ENCODE measurements around the gene RUFY4. TPM values are rescaled to one million over a fixed set of nuclear protein-coding genes. Genes with fewer than 3 reads are reported as not detected.

The RUFY4 gene
- total RNA-seq, 1 donor from 2014 or later: not detected

DNA sequence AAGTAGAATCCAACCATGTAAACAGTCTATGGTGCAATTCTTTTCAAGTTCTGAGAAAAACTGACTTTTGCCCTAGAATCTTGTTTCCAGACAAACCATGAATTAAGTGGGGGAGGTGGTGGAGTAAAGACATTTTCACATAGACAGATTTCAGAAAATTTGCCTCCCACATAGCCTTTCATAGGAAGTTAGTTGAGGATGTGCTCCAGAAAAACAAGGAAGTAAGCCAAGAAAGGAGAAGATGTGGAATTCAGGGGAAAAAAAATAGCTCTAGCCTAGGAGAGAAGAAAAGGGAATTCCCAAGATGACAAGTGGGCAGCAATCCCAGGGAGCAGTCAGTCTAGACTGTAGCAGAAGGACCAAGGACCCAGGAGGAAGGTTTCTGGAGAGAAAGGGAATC, 17.4 kb downstream of the RUFY4 start:
- Mint-ChIP-seq H3K36me3 (ENCODE audit: low read depth, unreplicated experiment) (peaks cover 1% of the 10 kb centered on the region), H3K27ac (ENCODE audit: unreplicated experiment) (no peak overlapping the region), H3K4me3 (ENCODE audit: unreplicated experiment) (no peak overlapping the region), H3K4me1 (ENCODE audit: low read depth, unreplicated experiment) (peaks cover 9% of the 10 kb centered on the region), H3K9me3 (ENCODE audit: unreplicated experiment) (peaks cover 20% of the 10 kb centered on the region), H3K27me3 (ENCODE audit: low read depth, unreplicated experiment) (peaks cover 35% of the 10 kb centered on the region)
- Histone ChIP-seq H3K4me2 (ENCODE audit: low read length) (no peak overlapping the region), H3K27ac (ENCODE audit: low read depth, low read length) (no peak overlapping the region), H2AFZ (ENCODE audit: low read depth, low read length) (no peak overlapping the region), H3K4me3 (ENCODE audit: insufficient read depth, low read depth, low read length) (no peak overlapping the region), H3K4me1 (ENCODE audit: insufficient read depth, low read length) (peaks cover 5% of the 10 kb centered on the region), H3K79me2 (ENCODE audit: insufficient read depth, low read length) (no peaks in the 10 kb centered on the region), H3K9ac (ENCODE audit: low read length) (no peak overlapping the region), H3K36me3 (ENCODE audit: insufficient read depth, low read length) (no peaks in the 10 kb centered on the region), H3K27me3 (ENCODE audit: insufficient read depth, low read length) (peaks cover 12% of the 10 kb centered on the region), H3K9me3 (ENCODE audit: insufficient read depth, low read depth, low read length) (peaks cover 6% of the 10 kb centered on the region), H4K20me1 (ENCODE audit: insufficient read depth, low read length) (no peaks in the 10 kb centered on the region)
- DNase-seq (ENCODE audit: low read depth): no peak
- FAIRE-seq: no peak
- no peak for TF ChIP-seq EZH2 (IDR thresholded peaks at IDR 0.05; ENCODE audit: insufficient read depth, low read length)
- TF ChIP-seq, protein P1, sequence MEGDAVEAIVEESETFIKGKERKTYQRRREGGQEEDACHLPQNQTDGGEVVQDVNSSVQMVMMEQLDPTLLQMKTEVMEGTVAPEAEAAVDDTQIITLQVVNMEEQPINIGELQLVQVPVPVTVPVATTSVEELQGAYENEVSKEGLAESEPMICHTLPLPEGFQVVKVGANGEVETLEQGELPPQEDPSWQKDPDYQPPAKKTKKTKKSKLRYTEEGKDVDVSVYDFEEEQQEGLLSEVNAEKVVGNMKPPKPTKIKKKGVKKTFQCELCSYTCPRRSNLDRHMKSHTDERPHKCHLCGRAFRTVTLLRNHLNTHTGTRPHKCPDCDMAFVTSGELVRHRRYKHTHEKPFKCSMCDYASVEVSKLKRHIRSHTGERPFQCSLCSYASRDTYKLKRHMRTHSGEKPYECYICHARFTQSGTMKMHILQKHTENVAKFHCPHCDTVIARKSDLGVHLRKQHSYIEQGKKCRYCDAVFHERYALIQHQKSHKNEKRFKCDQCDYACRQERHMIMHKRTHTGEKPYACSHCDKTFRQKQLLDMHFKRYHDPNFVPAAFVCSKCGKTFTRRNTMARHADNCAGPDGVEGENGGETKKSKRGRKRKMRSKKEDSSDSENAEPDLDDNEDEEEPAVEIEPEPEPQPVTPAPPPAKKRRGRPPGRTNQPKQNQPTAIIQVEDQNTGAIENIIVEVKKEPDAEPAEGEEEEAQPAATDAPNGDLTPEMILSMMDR (IDR thresholded peaks at IDR 0.05; ENCODE audit: insufficient read depth, low read depth, low read length): no peak

DNA sequence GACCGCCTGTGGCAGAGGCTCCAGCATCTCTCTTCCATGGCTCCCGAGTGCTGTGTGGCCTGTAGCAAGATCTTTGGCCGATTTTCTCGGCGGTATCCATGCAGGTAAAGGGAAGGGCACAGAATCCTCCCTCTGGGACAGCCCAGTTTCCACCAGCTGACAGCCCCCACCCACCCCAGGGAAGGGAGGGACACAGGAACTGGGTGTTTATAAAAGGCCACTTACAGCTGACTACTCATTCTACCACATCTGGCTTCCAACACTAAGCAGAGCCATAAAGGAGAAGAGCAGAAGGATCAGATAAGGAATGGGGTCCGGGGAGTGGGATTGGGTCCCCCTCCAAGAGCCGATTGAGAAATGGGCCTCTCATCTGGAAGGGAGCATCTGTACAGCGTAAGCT, 20.2 kb downstream of the RUFY4 start:
- Mint-ChIP-seq H3K36me3 (ENCODE audit: low read depth, unreplicated experiment) (peaks cover 1% of the 10 kb centered on the region), H3K27me3 (ENCODE audit: low read depth, unreplicated experiment) (peaks cover 52% of the 10 kb centered on the region), H3K9me3 (ENCODE audit: unreplicated experiment) (peaks cover 23% of the 10 kb centered on the region), H3K4me3 (ENCODE audit: unreplicated experiment) (no peak overlapping the region), H3K4me1 (ENCODE audit: low read depth, unreplicated experiment) (no peaks in the 10 kb centered on the region), H3K27ac (ENCODE audit: unreplicated experiment) (no peak overlapping the region)
- no peak overlapping the region for H2AFZ ChIP-seq (ENCODE audit: low read depth, low read length)
- H3K4me1 ChIP-seq (ENCODE audit: insufficient read depth, low read length): no peaks in the 10 kb centered on the region
- no peak overlapping the region for H3K4me2 ChIP-seq (ENCODE audit: low read length)
- DNase-seq (ENCODE audit: low read depth): no peak
- H3K9me3 ChIP-seq (ENCODE audit: insufficient read depth, low read depth, low read length): peaks cover 6% of the 10 kb centered on the region
- no peak overlapping the region for H3K27ac ChIP-seq (ENCODE audit: low read depth, low read length)
- TF ChIP-seq EZH2 (IDR thresholded peaks at IDR 0.05; ENCODE audit: insufficient read depth, low read length): no peak
- H3K36me3 ChIP-seq (ENCODE audit: insufficient read depth, low read length): no peaks in the 10 kb centered on the region
- no peaks in the 10 kb centered on the region for H4K20me1 ChIP-seq (ENCODE audit: insufficient read depth, low read length)
- peaks cover 14% of the 10 kb centered on the region for H3K27me3 ChIP-seq (ENCODE audit: insufficient read depth, low read length)
- H3K79me2 ChIP-seq (ENCODE audit: insufficient read depth, low read length): no peaks in the 10 kb centered on the region
- H3K9ac ChIP-seq (ENCODE audit: low read length): no peak overlapping the region
- no peak overlapping the region for H3K4me3 ChIP-seq (ENCODE audit: insufficient read depth, low read depth, low read length)
- FAIRE-seq: no peak

DNA sequence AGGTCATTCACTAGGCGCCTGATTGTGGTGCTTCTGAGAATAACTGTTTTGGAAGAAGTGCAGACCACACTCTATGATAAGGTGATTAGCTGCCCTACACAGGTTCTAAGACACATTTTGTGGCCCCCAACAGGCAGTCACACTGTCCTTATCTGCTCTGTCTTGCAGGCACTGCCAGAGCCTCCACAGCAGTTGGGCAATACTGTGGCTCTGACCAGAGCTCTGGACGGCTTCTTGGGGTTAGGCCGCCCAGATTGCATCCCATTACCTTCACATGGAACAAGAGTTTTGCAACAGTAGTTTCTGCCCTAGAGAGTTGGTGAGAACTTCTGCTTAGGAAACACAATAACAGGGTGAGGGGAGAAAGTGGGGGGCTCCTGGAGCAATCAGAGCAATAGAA, 22.7 kb downstream of the RUFY4 start:
- DNase-seq (ENCODE audit: low read depth): no peak
- Mint-ChIP-seq H3K4me3 (ENCODE audit: unreplicated experiment) (no peak overlapping the region), H3K27me3 (ENCODE audit: low read depth, unreplicated experiment) (peaks cover 47% of the 10 kb centered on the region), H3K9me3 (ENCODE audit: unreplicated experiment) (peaks cover 15% of the 10 kb centered on the region), H3K36me3 (ENCODE audit: low read depth, unreplicated experiment) (peaks cover 1% of the 10 kb centered on the region), H3K4me1 (ENCODE audit: low read depth, unreplicated experiment) (no peaks in the 10 kb centered on the region), H3K27ac (ENCODE audit: unreplicated experiment) (no peak overlapping the region)
- Histone ChIP-seq H4K20me1 (ENCODE audit: insufficient read depth, low read length) (no peaks in the 10 kb centered on the region), H3K4me1 (ENCODE audit: insufficient read depth, low read length) (no peaks in the 10 kb centered on the region), H2AFZ (ENCODE audit: low read depth, low read length) (no peak overlapping the region), H3K9me3 (ENCODE audit: insufficient read depth, low read depth, low read length) (peaks cover under 1% of the 10 kb centered on the region), H3K9ac (ENCODE audit: low read length) (no peak overlapping the region), H3K4me2 (ENCODE audit: low read length) (no peak overlapping the region), H3K27me3 (ENCODE audit: insufficient read depth, low read length) (peaks cover 12% of the 10 kb centered on the region), H3K4me3 (ENCODE audit: insufficient read depth, low read depth, low read length) (no peak overlapping the region), H3K79me2 (ENCODE audit: insufficient read depth, low read length) (no peaks in the 10 kb centered on the region), H3K27ac (ENCODE audit: low read depth, low read length) (no peak overlapping the region), H3K36me3 (ENCODE audit: insufficient read depth, low read length) (no peaks in the 10 kb centered on the region)
- no peak for TF ChIP-seq EZH2 (IDR thresholded peaks at IDR 0.05; ENCODE audit: insufficient read depth, low read length)
- TF ChIP-seq, protein P1 (IDR thresholded peaks at IDR 0.05; ENCODE audit: insufficient read depth, low read depth, low read length): no peak
- FAIRE-seq: no peak

All from astrocyte (in vitro differentiated cells and primary cell).